Measurements from ENCODE around the gene NCKAP5. TPM values are rescaled to one million over a fixed set of nuclear protein-coding genes. Genes with fewer than 3 reads are reported as not detected.

NCKAP5 gene
- polyA plus RNA-seq, 3 donors: not detected

GRCh38 chr2:132761437-132761836 is 806.8 kb downstream of the NCKAP5 start:
- intact Hi-C loops (cut with micrococcal nuclease): no loop called here
- H3K27ac Mint-ChIP-seq: no peak overlapping the region
- DNase-seq: no peak
- Histone ChIP-seq H3K36me3 (replicated peaks in 1 of 2; ENCODE audit: control insufficient read depth in 1 of 2, insufficient read depth in 2 of 2, low read length in 2 of 2) (no peaks in the 10 kb centered on the region), H3K79me2 (ENCODE audit: insufficient read depth, low read length) (no peaks in the 10 kb centered on the region), H3K9me3 (replicated peaks in 1 of 2; ENCODE audit: control insufficient read depth in 1 of 2, insufficient read depth in 1 of 2, low read length in 2 of 2) (no peaks in the 10 kb centered on the region), H3K4me2 (replicated peaks; ENCODE audit: extremely low read depth, low read length, poor library complexity, severe bottlenecking) (no peak overlapping the region), H4K20me1 (ENCODE audit: insufficient read depth, low read length) (no peaks in the 10 kb centered on the region), H3K4me1 (ENCODE audit: control insufficient read depth in 1 of 2, insufficient read depth in 2 of 2, low read length in 2 of 2) (no peaks in the 10 kb centered on the region), H2AFZ (ENCODE audit: insufficient read depth, low read depth, low read length, poor library complexity, severe bottlenecking) (no peak overlapping the region), H3K27ac (ENCODE audit: low read depth in 1 of 2, low read length in 2 of 2) (no peak overlapping the region), H3K4me3 (replicated peaks in 1 of 3; ENCODE audit: low read depth in 2 of 3, low read length in 3 of 3) (no peak overlapping the region), H3K9ac (ENCODE audit: insufficient read depth, low read length, poor library complexity, severe bottlenecking) (no peak overlapping the region), H3K27me3 (ENCODE audit: control insufficient read depth in 2 of 2, insufficient read depth in 2 of 2, low read length in 2 of 2) (no peaks in the 10 kb centered on the region)
- peaks cover 0 to 10% (median 1%) of the 10 kb centered on the region in 7 donors for H3K9me3 Mint-ChIP-seq
- TF ChIP-seq, protein P1, sequence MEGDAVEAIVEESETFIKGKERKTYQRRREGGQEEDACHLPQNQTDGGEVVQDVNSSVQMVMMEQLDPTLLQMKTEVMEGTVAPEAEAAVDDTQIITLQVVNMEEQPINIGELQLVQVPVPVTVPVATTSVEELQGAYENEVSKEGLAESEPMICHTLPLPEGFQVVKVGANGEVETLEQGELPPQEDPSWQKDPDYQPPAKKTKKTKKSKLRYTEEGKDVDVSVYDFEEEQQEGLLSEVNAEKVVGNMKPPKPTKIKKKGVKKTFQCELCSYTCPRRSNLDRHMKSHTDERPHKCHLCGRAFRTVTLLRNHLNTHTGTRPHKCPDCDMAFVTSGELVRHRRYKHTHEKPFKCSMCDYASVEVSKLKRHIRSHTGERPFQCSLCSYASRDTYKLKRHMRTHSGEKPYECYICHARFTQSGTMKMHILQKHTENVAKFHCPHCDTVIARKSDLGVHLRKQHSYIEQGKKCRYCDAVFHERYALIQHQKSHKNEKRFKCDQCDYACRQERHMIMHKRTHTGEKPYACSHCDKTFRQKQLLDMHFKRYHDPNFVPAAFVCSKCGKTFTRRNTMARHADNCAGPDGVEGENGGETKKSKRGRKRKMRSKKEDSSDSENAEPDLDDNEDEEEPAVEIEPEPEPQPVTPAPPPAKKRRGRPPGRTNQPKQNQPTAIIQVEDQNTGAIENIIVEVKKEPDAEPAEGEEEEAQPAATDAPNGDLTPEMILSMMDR (IDR thresholded peaks at IDR 0.05): no peak
- no peaks in the 10 kb centered on the region for H3K36me3 Mint-ChIP-seq
- no peaks in the 10 kb centered on the region for H3K4me1 Mint-ChIP-seq
- peaks cover 0 to 2% (median 0%) of the 10 kb centered on the region in 3 donors for H3K27me3 Mint-ChIP-seq (ENCODE audit: low read depth in 3 of 3)
- H3K4me3 Mint-ChIP-seq: no peak overlapping the region
- no CpG with 5 or more reads among the region's 1 CpG for WGBS (ENCODE audit: insufficient coverage)

GRCh38 chr2:132760971-132761370 is 807.3 kb downstream of the NCKAP5 start:
- H3K9me3 Mint-ChIP-seq: peaks cover 0 to 12% (median 1%) of the 10 kb centered on the region in 7 donors
- H3K36me3 Mint-ChIP-seq: no peaks in the 10 kb centered on the region
- Histone ChIP-seq H2AFZ (ENCODE audit: insufficient read depth, low read depth, low read length, poor library complexity, severe bottlenecking) (no peak overlapping the region), H3K4me3 (replicated peaks in 1 of 3; ENCODE audit: low read depth in 2 of 3, low read length in 3 of 3) (no peak overlapping the region), H4K20me1 (ENCODE audit: insufficient read depth, low read length) (no peaks in the 10 kb centered on the region), H3K27me3 (ENCODE audit: control insufficient read depth in 2 of 2, insufficient read depth in 2 of 2, low read length in 2 of 2) (no peaks in the 10 kb centered on the region), H3K4me2 (replicated peaks; ENCODE audit: extremely low read depth, low read length, poor library complexity, severe bottlenecking) (no peak overlapping the region), H3K79me2 (ENCODE audit: insufficient read depth, low read length) (no peaks in the 10 kb centered on the region), H3K9ac (ENCODE audit: insufficient read depth, low read length, poor library complexity, severe bottlenecking) (no peak overlapping the region), H3K9me3 (replicated peaks in 1 of 2; ENCODE audit: control insufficient read depth in 1 of 2, insufficient read depth in 1 of 2, low read length in 2 of 2) (no peaks in the 10 kb centered on the region), H3K27ac (ENCODE audit: low read depth in 1 of 2, low read length in 2 of 2) (no peak overlapping the region), H3K36me3 (replicated peaks in 1 of 2; ENCODE audit: control insufficient read depth in 1 of 2, insufficient read depth in 2 of 2, low read length in 2 of 2) (no peaks in the 10 kb centered on the region), H3K4me1 (ENCODE audit: control insufficient read depth in 1 of 2, insufficient read depth in 2 of 2, low read length in 2 of 2) (no peaks in the 10 kb centered on the region)
- WGBS (ENCODE audit: insufficient coverage): 72% methylated on average over 2 of the region's 4 CpGs
- TF ChIP-seq, protein P1 (IDR thresholded peaks at IDR 0.05): no peak
- peaks cover 0 to 2% (median 0%) of the 10 kb centered on the region in 3 donors for H3K27me3 Mint-ChIP-seq (ENCODE audit: low read depth in 3 of 3)
- no peak overlapping the region for H3K27ac Mint-ChIP-seq
- no peak overlapping the region for H3K4me3 Mint-ChIP-seq
- no peaks in the 10 kb centered on the region for H3K4me1 Mint-ChIP-seq
- intact Hi-C loops (cut with micrococcal nuclease): no loop called here
- no peak for DNase-seq
